GM19025 (cell line): Measurements from ENCODE around the gene IPO9.
"Not testable (repeated sequence)": the region's sequence is repeated elsewhere in the genome, so short reads cannot be mapped to it uniquely, and the experiment has no call there.

ENCODE experiments used
- ATAC-seq: cut with Tn5 transposase; IDR thresholded peaks from one replicate; pipeline ENCODE4 v1.9.1; 2021; ENCODE audit warnings: mild to moderate bottlenecking, low read depth, moderate library complexity; ENCODE audit not compliant: unreplicated experiment

The IPO9 gene

GRCh38 chr1:201845331-201846083, 16.6 kb downstream of the IPO9 start:
- ATAC-seq: no peak

DNA sequence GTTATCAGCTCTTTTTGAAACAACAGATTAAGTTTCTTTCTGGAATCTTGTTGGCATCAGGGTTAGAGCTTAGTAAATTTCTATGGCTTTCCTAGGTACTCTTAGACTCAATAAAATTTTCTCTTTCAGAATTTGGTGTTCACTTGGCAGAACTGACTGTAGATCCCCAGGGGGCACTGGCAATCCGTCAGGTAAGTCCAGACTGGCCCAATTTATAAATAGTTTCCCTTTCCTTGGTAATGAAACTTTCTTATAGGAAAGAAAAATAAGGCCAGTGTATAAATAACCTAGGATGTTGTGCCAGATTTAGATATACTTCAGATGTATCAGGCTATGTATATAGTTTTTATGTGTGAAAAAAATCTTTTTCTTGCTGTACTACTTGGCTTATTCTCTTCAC, 18.2 kb downstream of the IPO9 start:
- ATAC-seq: no peak

DNA sequence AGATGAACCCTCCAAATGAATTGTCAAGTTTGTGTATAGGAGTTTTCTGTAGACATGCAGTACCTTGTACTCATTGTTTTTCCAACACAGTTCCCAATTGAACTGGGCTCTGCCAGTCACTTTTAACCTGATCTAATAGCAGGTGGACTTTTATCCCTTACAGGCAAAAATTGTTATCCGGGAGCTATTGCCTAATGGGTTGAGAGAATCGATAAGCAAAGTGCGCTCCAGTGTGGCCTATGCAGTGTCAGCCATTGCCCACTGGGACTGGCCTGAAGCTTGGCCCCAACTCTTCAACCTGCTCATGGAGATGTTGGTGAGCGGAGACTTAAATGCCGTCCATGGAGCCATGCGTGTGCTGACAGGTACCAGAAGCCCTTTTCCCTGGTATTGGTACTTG, 19.3 kb downstream of the IPO9 start:
- ATAC-seq: no peak

GRCh38 chr1:201849372-201850052, 20.6 kb downstream of the IPO9 start:
- no peak for ATAC-seq

GRCh38 chr1:201850053-201850397, 21.1 kb downstream of the IPO9 start:
- no peak for ATAC-seq

GRCh38 chr1:201851949-201852348, 23.0 kb downstream of the IPO9 start:
- no peak for ATAC-seq

GRCh38 chr1:201856722-201857121, 27.8 kb downstream of the IPO9 start:
- not testable (repeated sequence) for ATAC-seq

GRCh38 chr1:201859424-201859823, 30.5 kb downstream of the IPO9 start:
- ATAC-seq: no peak

GRCh38 chr1:201861448-201861847, 32.5 kb downstream of the IPO9 start:
- ATAC-seq: no peak

DNA sequence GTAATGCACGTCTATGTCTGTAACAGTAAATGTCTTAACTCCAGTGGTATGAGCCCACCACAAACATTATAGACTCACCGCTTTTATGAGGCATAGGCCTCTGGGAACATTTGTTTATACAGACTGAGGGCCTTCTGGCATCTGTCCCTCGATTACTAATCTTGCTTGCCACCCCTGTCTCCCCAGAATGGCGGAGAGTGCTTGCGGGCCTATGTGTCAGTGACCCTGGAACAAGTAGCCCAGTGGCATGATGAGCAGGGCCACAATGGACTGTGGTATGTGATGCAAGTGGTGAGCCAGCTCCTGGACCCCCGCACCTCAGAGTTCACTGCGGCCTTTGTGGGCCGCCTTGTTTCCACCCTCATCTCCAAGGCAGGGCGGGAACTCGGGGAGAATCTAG, 41.4 kb downstream of the IPO9 start:
- ATAC-seq: no peak

- no peak for ATAC-seq
These were observed 45.7 kb downstream of the IPO9 start for GRCh38 chr1:201874672-201875071.

DNA sequence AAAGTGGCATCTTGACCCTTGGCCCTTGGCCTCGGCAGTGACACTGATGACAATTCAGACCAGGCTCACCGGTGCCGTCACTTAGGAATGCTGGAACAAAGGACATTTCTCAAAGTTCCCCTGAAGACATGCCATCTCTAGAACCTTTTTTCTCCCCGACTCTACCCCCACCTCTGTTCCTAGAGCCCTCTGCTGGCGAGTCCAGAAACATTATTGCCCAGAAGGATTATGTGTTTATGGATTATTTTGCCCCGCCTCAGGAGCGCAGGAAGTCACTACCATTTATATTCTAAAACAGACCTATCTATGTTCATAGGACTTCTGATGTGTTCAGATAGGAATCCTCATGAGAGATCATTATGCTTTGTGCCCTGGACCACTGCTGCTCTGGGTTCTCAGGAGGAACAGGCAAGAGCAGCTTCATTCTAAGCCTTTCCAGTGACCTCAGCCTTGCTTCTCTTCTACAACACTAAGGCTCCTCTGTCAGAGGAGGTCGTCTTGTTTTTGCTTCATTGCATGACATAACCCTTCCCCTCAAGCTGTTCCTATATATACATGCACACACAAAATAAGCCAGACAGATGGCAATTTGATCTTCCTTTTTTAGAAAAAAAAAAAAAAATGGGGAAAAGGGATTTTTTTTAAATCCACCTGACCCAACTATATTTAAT, 47.3 kb downstream of the IPO9 start:
- no peak for ATAC-seq

DNA sequence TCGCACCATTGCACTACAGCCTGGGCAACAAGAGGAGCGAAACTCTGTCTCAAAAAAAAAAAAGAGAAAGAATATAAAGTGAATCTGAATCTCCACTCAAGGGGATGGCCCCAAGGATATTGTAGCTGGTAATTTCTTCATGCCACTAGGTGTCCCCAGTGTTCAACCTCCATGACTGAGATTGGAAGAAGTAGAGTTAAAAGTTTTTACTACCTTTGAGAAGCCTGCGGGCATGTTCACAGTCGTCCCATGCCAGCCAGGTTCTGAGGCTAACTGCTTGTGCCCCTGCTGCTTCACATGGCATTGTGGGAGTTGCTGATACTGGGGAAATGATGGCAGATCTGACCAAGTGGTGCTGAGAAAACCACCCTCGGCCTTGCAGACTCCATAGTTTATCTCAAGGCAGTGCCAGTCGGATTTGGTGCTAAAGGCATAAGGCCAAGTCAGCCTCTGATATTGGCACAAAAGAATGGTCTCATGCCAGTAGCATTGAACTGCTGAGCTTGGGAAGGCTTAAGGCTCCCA, 49.0 kb downstream of the IPO9 start:
- no peak for ATAC-seq

DNA sequence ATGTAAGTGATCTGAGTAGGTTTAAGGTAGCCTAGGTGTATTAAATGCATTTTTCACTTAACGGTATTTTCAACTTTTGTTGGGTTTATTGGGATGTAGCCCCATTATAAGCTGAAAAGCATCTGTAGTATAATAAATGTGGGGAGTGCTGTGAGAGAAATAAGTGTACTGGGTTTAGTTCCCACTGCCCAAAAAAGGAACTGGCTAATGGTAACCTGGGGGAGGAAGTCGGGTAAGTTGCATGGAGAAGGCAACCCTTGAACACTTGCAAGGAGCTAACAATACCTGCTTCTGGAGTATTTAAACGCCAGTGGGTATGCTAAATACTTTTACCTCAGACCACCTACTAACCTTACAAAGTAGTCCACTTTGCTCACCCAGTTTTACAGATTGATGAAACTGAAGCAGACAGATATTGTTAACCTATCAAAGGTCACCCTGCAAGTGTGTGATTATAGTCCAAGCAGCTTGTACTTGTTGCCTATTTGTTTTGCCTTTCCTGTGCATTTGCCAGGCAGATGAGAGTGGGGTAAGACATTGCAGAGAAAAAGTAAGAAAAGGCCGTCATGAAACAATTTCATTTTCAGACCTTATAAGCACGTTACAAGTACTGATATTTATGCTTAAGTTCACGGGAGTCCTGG, 52.1 kb downstream of the IPO9 start:
- no peak for ATAC-seq

DNA sequence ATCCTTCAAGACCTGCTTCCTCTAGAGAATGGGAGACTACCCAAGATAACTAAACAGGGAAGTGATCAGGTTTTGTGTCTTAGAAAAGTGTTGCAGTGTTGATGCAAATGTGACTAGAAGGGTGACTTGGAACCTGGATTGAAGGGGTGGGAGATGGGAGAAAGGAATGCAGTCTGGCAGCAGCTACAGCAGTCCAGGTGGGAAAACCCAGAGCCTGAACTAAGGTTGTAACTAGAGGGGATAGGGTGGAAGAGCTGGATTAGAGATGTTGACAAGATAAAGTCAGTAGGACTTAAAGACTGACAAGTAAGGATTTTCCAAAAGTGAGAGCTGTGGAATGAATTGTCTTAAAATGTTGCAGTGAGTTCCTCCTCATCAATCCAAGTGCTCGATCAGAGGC, 52.7 kb downstream of the IPO9 start:
- no peak for ATAC-seq

- ATAC-seq: no peak
These were observed 53.7 kb downstream of the IPO9 start for GRCh38 chr1:201882665-201883132.

GRCh38 chr1:201883266-201883665, 54.3 kb downstream of the IPO9 start:
- ATAC-seq: no peak

- no peak for ATAC-seq
These were observed 54.8 kb downstream of the IPO9 start for GRCh38 chr1:201883786-201884185.

DNA sequence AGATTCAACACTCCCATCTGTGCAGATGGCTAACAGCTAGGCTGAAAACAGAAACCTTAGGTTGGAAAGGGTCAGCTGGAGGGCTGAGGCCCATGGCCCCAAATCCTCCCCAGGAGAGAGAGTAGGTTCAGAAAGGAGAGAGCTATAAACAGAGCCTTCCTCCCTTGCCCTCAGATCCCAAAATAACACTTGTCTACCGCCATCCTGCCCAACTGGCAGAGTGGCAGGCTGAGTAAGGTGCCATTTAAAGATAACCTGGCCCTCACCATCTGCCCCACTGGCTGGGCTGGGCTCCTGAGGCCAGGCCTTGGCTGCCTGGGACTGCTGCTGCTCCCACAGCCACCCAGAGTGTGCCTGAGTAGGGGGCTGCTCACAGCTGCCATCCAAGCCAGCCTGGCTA, 55.5 kb downstream of the IPO9 start:
- ATAC-seq: no peak

GRCh38 chr1:201885531-201886075, 56.6 kb downstream of the IPO9 start:
- ATAC-seq: no peak
